SK-N-SH (cell line): ENCODE results near the gene NTM. TPM values are rescaled to one million over a fixed set of nuclear protein-coding genes. Genes with fewer than 3 reads are reported as not detected.

Experiments used
- CTCF ChIA-PET: fragments of 300-600, 350-600 bp; formaldehyde crosslinking; extraction: SDS; loops from one replicate; lab custom pipeline; 2021; lab: Yijun Ruan, JAX
- POLR2A ChIA-PET: fragments of 350-600 bp; sonication (Branson Sonifier 250); formaldehyde crosslinking; extraction: SDS; loops from one replicate; lab custom pipeline; 2020; ENCODE audit warnings: antibody characterized with exemption, inconsistent platforms; lab: Yijun Ruan, JAX
- DNase-seq: peaks from one replicate; pipeline ENCODE4 v3.0.0; 2012
- H2AFZ ChIP-seq: fragments of 200-600 bp; sonication (generic); 2 replicates; pipeline ENCODE4 v1.8.1; 2016; ENCODE audit warnings: antibody characterized with exemption, mild to moderate bottlenecking, low read depth
- H3F3A ChIP-seq: fragments of 200-600 bp; sonication (generic); replicated peaks from 2 replicates; pipeline ENCODE3; 2016; ENCODE audit warnings: antibody characterized with exemption, mild to moderate bottlenecking; ENCODE audit not compliant: insufficient read depth
- H3K27ac ChIP-seq, 2 experiments: fragments of 200-500 bp in 1 of 2; fragments of 200-600 bp in 1 of 2; sonication (Bioruptor generic) in 1 of 2; sonication (generic), shearing (Covaris generic) in 1 of 2; 2 replicates each; pipeline versions ENCODE4 v1.5.1 to v1.6.1; 2014 to 2016; ENCODE audit warnings: low read depth in 2 of 2, inconsistent platforms in 1 of 2, low read length in 1 of 2, mild to moderate bottlenecking in 1 of 2, mixed read lengths in 1 of 2
- H3K27me3 ChIP-seq: fragments of 200-600 bp; sonication (generic), shearing (Covaris generic); 2 replicates; pipeline ENCODE4 v1.6.1; 2016; ENCODE audit warnings: mixed run types; ENCODE audit not compliant: insufficient read depth
- H3K36me3 ChIP-seq, 2 experiments: fragments of 200-500 bp in 1 of 2; fragments of 200-600 bp in 1 of 2; sonication (Bioruptor generic) in 1 of 2; sonication (generic) in 1 of 2; replicated peaks in 1 of 2; 2 replicates each; pipeline versions ENCODE3 to v1.5.1; 2014 to 2016; ENCODE audit warnings: low read length in 1 of 2, mild to moderate bottlenecking in 1 of 2; ENCODE audit not compliant: insufficient read depth in 2 of 2, control insufficient read depth in 1 of 2
- H3K4me1 ChIP-seq, 2 experiments: fragments of 200-500 bp in 1 of 2; fragments of 200-600 bp in 1 of 2; sonication (Bioruptor generic) in 1 of 2; sonication (generic), shearing (Covaris generic) in 1 of 2; 2 replicates each; pipeline versions ENCODE4 v1.5.1 to v1.6.1; 2014 to 2016; ENCODE audit warnings: low read depth in 1 of 2, low read length in 1 of 2, mixed run types in 1 of 2; ENCODE audit not compliant: insufficient read depth in 2 of 2, control insufficient read depth in 1 of 2
- H3K4me2 ChIP-seq: fragments of 200-600 bp; sonication (generic), shearing (Covaris generic); 2 replicates; pipeline ENCODE4 v1.6.1; 2017; ENCODE audit warnings: mixed run types
- H3K4me3 ChIP-seq, 2 experiments: fragments of 200-500 bp in 1 of 2; fragments of 200-600 bp in 1 of 2; sonication (Bioruptor generic) in 1 of 2; sonication (generic), shearing (Covaris generic) in 1 of 2; 2 replicates each; pipeline versions ENCODE4 v1.5.1 to v1.8.1; 2014 to 2016; ENCODE audit warnings: low read depth in 2 of 2, inconsistent platforms in 1 of 2, low read length in 1 of 2, mild to moderate bottlenecking in 1 of 2, mixed read lengths in 1 of 2, moderate library complexity in 1 of 2
- H3K79me2 ChIP-seq: fragments of 200-600 bp; sonication (generic); 2 replicates; pipeline ENCODE4 v1.8.1; 2017; ENCODE audit warnings: mild to moderate bottlenecking; ENCODE audit not compliant: insufficient read depth
- H3K9ac ChIP-seq: fragments of 200-600 bp; sonication (generic); 2 replicates; pipeline ENCODE4 v1.6.1; 2017; ENCODE audit warnings: mixed run types
- H3K9me2 ChIP-seq: fragments of 200-600 bp; sonication (generic); 2 replicates; pipeline ENCODE4 v1.6.1; 2017; ENCODE audit warnings: mixed run types
- H3K9me3 ChIP-seq: fragments of 200-600 bp; sonication (generic); 2 replicates; pipeline ENCODE4 v1.6.1; 2017; ENCODE audit warnings: mixed run types, mild to moderate bottlenecking, moderate library complexity
- H4K20me1 ChIP-seq: fragments of 200-600 bp; sonication (generic); 2 replicates; pipeline ENCODE4 v1.6.1; 2017; ENCODE audit warnings: mild to moderate bottlenecking, mixed run types; ENCODE audit not compliant: insufficient read depth
- CHD2 ChIP-seq: fragments of 150-350 bp; IDR thresholded peaks from 2 replicates; pipeline ENCODE4 v1.6.1; 2018; ENCODE audit warnings: low read length; ENCODE audit not compliant: partially characterized antibody
- CTCF ChIP-seq: fragments of 200-600 bp; sonication (generic); IDR thresholded peaks from 2 replicates; pipeline ENCODE4 v1.6.1; 2017; ENCODE audit warnings: antibody characterized with exemption, mild to moderate bottlenecking, moderate library complexity
- EP300 ChIP-seq, 2 experiments: IDR thresholded peaks; 2 replicates each; pipeline versions ENCODE4 v1.4.0 to v1.6.1; 2012; ENCODE audit warnings: borderline replicate concordance in 1 of 2, low read depth in 1 of 2, low read length in 1 of 2
- FOXM1 ChIP-seq: IDR thresholded peaks from 2 replicates; pipeline ENCODE4 v1.4.0; 2012; ENCODE audit warnings: low read depth, mild to moderate bottlenecking
- IRF3 ChIP-seq: fragments of 150-350 bp; IDR thresholded peaks from 2 replicates; pipeline ENCODE4 v1.6.1; 2016; ENCODE audit warnings: mild to moderate bottlenecking, low read depth, low read length
- MAX ChIP-seq: IDR thresholded peaks from 2 replicates; pipeline ENCODE4 v1.4.0; 2012; ENCODE audit warnings: low read depth
- NFIC ChIP-seq: IDR thresholded peaks from 2 replicates; pipeline ENCODE4 v1.4.0; 2012; ENCODE audit warnings: borderline replicate concordance
- NRF1 ChIP-seq: IDR thresholded peaks from 2 replicates; pipeline ENCODE4 v1.6.1; 2012; ENCODE audit warnings: low read depth, mild to moderate bottlenecking, low read length
- PBX3 ChIP-seq: IDR thresholded peaks from 2 replicates; pipeline ENCODE4; 2012
- RAD21 ChIP-seq: IDR thresholded peaks from 2 replicates; pipeline ENCODE4 v1.6.1; 2012; ENCODE audit warnings: mild to moderate bottlenecking, low read length
- TCF12 ChIP-seq: IDR thresholded peaks from 2 replicates; pipeline ENCODE4 v1.4.0; 2012
- USF2 ChIP-seq: fragments of 150-350 bp; IDR thresholded peaks from 2 replicates; pipeline ENCODE4 v1.6.1; 2017; ENCODE audit warnings: antibody characterized with exemption, low read length, low read depth, borderline replicate concordance
- YY1 ChIP-seq: IDR thresholded peaks from 2 replicates; pipeline ENCODE4 v1.4.0; 2012; ENCODE audit warnings: low read depth, mild to moderate bottlenecking
- ZBTB33 ChIP-seq: IDR thresholded peaks from 2 replicates; pipeline ENCODE4 v1.4.0; 2012; ENCODE audit warnings: low read depth, borderline replicate concordance
- WGBS: methylation state at CpG from one replicate; pipeline ENCODE4 v1.1.6; 2017; ENCODE audit warnings: low lambda C conversion rate; 5-methylcytosine and 5-hydroxymethylcytosine counted together
- polyA plus RNA-seq, 3 experiments: library from polyadenylated mRNA; depleted of rRNA; stranded (reverse); fragments of >200 nt; gene quantifications; 2 replicates each; pipeline ENCODE4 v1.2.3, GENCODE V29; 2012

NTM gene
- polyA plus RNA-seq, 1 of the 3 experiments (the other 2 are of a cell fraction): 20.0 TPM

GRCh38 chr11:131537748-131538147, 167.3 kb downstream of the NTM start:
- Histone ChIP-seq H3K9me3 (no peaks in the 10 kb centered on the region), H3K27ac (no peak overlapping the region), H2AFZ (no peak overlapping the region), H3K4me3 (no peak overlapping the region), H3K9ac (no peak overlapping the region), H3K79me2 (no peaks in the 10 kb centered on the region), H3K4me2 (no peak overlapping the region), H3K27me3 (no peaks in the 10 kb centered on the region), H4K20me1 (no peaks in the 10 kb centered on the region), H3K9me2 (no peaks in the 10 kb centered on the region), H3K36me3 (no peaks in the 10 kb centered on the region), H3F3A (no peaks in the 10 kb centered on the region), H3K4me1 (no peaks in the 10 kb centered on the region)
- ChIA-PET CTCF (no interaction called here), POLR2A (no interaction called here)
- WGBS: 20% methylated on average over 6 of the region's 6 CpGs
- no peak for DNase-seq
- TF ChIP-seq FOXM1 (no peak), NFIC (no peak), PBX3 (no peak), CTCF (no peak), ZBTB33 (no peak), IRF3 (no peak), MAX (no peak), EP300 (IDR thresholded peaks at IDR 0.05; ENCODE audit: borderline replicate concordance in 1 of 2, low read depth in 1 of 2, low read length in 1 of 2) (no peak), CHD2 (no peak), RAD21 (no peak)

GRCh38 chr11:131538322-131538721, 167.9 kb downstream of the NTM start:
- WGBS: 21% methylated on average over 6 of the region's 6 CpGs
- H3K79me2 ChIP-seq: no peaks in the 10 kb centered on the region
- CTCF ChIA-PET: no interaction called here
- H2AFZ ChIP-seq: no peak overlapping the region
- H3K4me3 ChIP-seq: no peak overlapping the region
- no peaks in the 10 kb centered on the region for H3K27me3 ChIP-seq
- H3K36me3 ChIP-seq: no peaks in the 10 kb centered on the region
- no peak overlapping the region for H3K9ac ChIP-seq
- no peaks in the 10 kb centered on the region for H3K4me1 ChIP-seq
- H3K4me2 ChIP-seq: no peak overlapping the region
- DNase-seq: no peak
- H3K9me2 ChIP-seq: no peaks in the 10 kb centered on the region
- no peak overlapping the region for H3K27ac ChIP-seq
- POLR2A ChIA-PET: no interaction called here
- TF ChIP-seq YY1 (no peak), USF2 (no peak), TCF12 (no peak), PBX3 (no peak), CTCF (no peak), EP300 (IDR thresholded peaks at IDR 0.05; ENCODE audit: borderline replicate concordance in 1 of 2, low read depth in 1 of 2, low read length in 1 of 2) (no peak), NRF1 (no peak), NFIC (no peak)
- no peaks in the 10 kb centered on the region for H3F3A ChIP-seq
- no peaks in the 10 kb centered on the region for H3K9me3 ChIP-seq
- H4K20me1 ChIP-seq: no peaks in the 10 kb centered on the region
